K562 (cell line): ENCODE data around the gene DUSP16. TPM values are rescaled to one million over a fixed set of nuclear protein-coding genes. Genes with fewer than 3 reads are reported as not detected.

Source experiments
- ATF3 ChIP-seq, 2 experiments: fragments of 450-650 bp in 1 of 2; sonication (generic) in 1 of 2; formaldehyde crosslinking in 1 of 2; IDR thresholded peaks in 1 of 2; conservative IDR thresholded peaks in 1 of 2; 2 replicates each; pipeline versions ENCODE4 v1.6.1 to v1.8.1; 2016 to 2023; ENCODE audit warnings: mild to moderate bottlenecking in 2 of 2, moderate library complexity in 2 of 2, inconsistent platforms in 1 of 2, missing genetic modification reagents in 1 of 2
- COPS2 ChIP-seq: fragments of 450-650 bp; conservative IDR thresholded peaks from 2 replicates; pipeline ENCODE4 v1.6.1; 2016; ENCODE audit warnings: mild to moderate bottlenecking, moderate library complexity
- CTCF ChIP-seq, 3 experiments: IDR thresholded peaks in 2 of 3; conservative IDR thresholded peaks in 1 of 3; 2 replicates each; pipeline ENCODE4 v1.5.1; 2011 to 2012; ENCODE audit warnings: low read length in 3 of 3, mild to moderate bottlenecking in 3 of 3, control low read depth in 2 of 3, improper control_type of control experiment in 1 of 3, inconsistent platforms in 1 of 3, low read depth in 1 of 3, mixed read lengths in 1 of 3, moderate library complexity in 1 of 3; ENCODE audit not compliant: insufficient read depth in 2 of 3
- FOXO4 ChIP-seq: fragments of 450-650 bp; formaldehyde crosslinking; IDR thresholded peaks from 2 replicates; pipeline ENCODE4 v1.4.0; 2020; ENCODE audit warnings: mild to moderate bottlenecking, moderate library complexity
- GATAD2A ChIP-seq: fragments of 450-650 bp; IDR thresholded peaks from 2 replicates; pipeline ENCODE4 v1.6.1; 2017
- HCFC1 ChIP-seq: IDR thresholded peaks from 2 replicates; pipeline ENCODE4 v1.6.1; 2012; ENCODE audit warnings: low read depth, low read length, improper control_type of control experiment
- KHSRP ChIP-seq: fragments of 450-650 bp; IDR thresholded peaks from 2 replicates; pipeline ENCODE4 v1.6.1; 2017
- KLF10 ChIP-seq: fragments of 250-450 bp; sonication (Bioruptor Pico); IDR thresholded peaks from 2 replicates; pipeline ENCODE4 v1.6.1; 2021; ENCODE audit warnings: matching md5 sums
- MCM3 ChIP-seq: fragments of 450-650 bp; IDR thresholded peaks from 2 replicates; pipeline ENCODE4 v1.6.1; 2016
- MITF ChIP-seq: IDR thresholded peaks from 2 replicates; pipeline ENCODE4 v1.6.1; 2014; ENCODE audit warnings: antibody characterized with exemption
- NR0B1 ChIP-seq: fragments of 450-650 bp; IDR thresholded peaks from one replicate; pipeline ENCODE4 v1.6.1; 2018; ENCODE audit warnings: mild to moderate bottlenecking, moderate library complexity; ENCODE audit not compliant: partially characterized antibody
- NR2C1 ChIP-seq, 2 experiments: fragments of 450-650 bp; IDR thresholded peaks; 2 replicates each; pipeline ENCODE4 v1.6.1; 2017; ENCODE audit warnings: mild to moderate bottlenecking in 2 of 2, antibody characterized with exemption in 1 of 2, inconsistent platforms in 1 of 2, missing compliant biosample characterization in 1 of 2, missing genetic modification characterization in 1 of 2
- NRF1 ChIP-seq, 2 experiments: fragments of 450-650 bp; IDR thresholded peaks in 1 of 2; conservative IDR thresholded peaks in 1 of 2; 2 replicates each; pipeline ENCODE4 v1.6.1; 2014; ENCODE audit warnings: mild to moderate bottlenecking in 2 of 2
- RBFOX2 ChIP-seq: fragments of 200-400 bp; formaldehyde crosslinking; IDR thresholded peaks from 2 replicates; pipeline ENCODE4 v1.6.1; 2017; ENCODE audit warnings: low read depth, mild to moderate bottlenecking, low read length, moderate library complexity
- RBM15 ChIP-seq: fragments of 200-400 bp; formaldehyde crosslinking; IDR thresholded peaks from 2 replicates; pipeline ENCODE4 v1.6.1; 2018; ENCODE audit warnings: mild to moderate bottlenecking, low read length, moderate library complexity; ENCODE audit not compliant: insufficient read depth
- STAT5B ChIP-seq: fragments of 250-450 bp; sonication (Bioruptor Pico); IDR thresholded peaks from 2 replicates; pipeline ENCODE4 v1.8.0; 2021; ENCODE audit warnings: mild to moderate bottlenecking, inconsistent platforms
- ZBTB8A ChIP-seq: fragments of 450-650 bp; IDR thresholded peaks from 2 replicates; pipeline ENCODE4 v1.6.1; 2018; ENCODE audit warnings: mild to moderate bottlenecking, moderate library complexity; ENCODE audit not compliant: partially characterized antibody
- ZC3H4 ChIP-seq: sonication (generic); formaldehyde crosslinking; IDR thresholded peaks from 2 replicates; pipeline ENCODE4 v1.9.0; 2021; ENCODE audit warnings: missing genetic modification reagents, borderline replicate concordance
- ZNF444 ChIP-seq: fragments of 250-450 bp; sonication (Bioruptor Pico); IDR thresholded peaks from 2 replicates; pipeline ENCODE4 v1.4.0; 2020; ENCODE audit warnings: mild to moderate bottlenecking, moderate library complexity
- polyA plus RNA-seq, 8 experiments: library from polyadenylated mRNA; depleted of rRNA in 4 of 8; stranded (reverse) in 5 of 8; unstranded in 3 of 8; fragments of >200 nt; fragmentation: Nextera tagmentation in 2 of 8; fragmentation: Illumina TruSeq in 1 of 8; extraction: Ambion mirVana in 2 of 8; extraction: Trizol in 1 of 8; gene quantifications; 2 replicates each; pipeline versions ENCODE4 v1.2.1 to v1.2.3, GENCODE V29; 2011 to 2014; ENCODE audit warnings: inconsistent platforms in 1 of 8, missing spikeins in 1 of 8
- total RNA-seq, 7 experiments: library from RNA; depleted of rRNA in 6 of 7; stranded (reverse); fragments of >200 nt in 6 of 7; fragmentation: Illumina TruSeq in 2 of 7; extraction: Trizol in 2 of 7; gene quantifications; 2 replicates each; pipeline versions ENCODE4 v1.2.1 to v1.2.3, GENCODE V29; 2011 to 2021; ENCODE audit warnings: low replicate concordance in 1 of 7

Gene DUSP16
- total and polyA plus RNA-seq, 9 of the 15 experiments (the other 6 are each of a cell fraction or from before 2014, with no cell fraction given) = 0.70 to 12.3 (median 5.7) TPM

- TF ChIP-seq ATF3 (IDR thresholded peaks at IDR 0.05) (no peak), ATF3 (CRISPR knock-in tag; conservative IDR thresholded peaks at IDR 0.05) (no peak), FOXO4 (CRISPR knock-in tag) (no peak), NR2C1 (IDR thresholded peaks at IDR 0.05) (0 out of 2 replicates have a peak, but pooled peaks have one; percentile 32), NR2C1 (tag; IDR thresholded peaks at IDR 0.05) (peak; percentile 49), NRF1 (conservative IDR thresholded peaks at IDR 0.05 in 1 of 2, IDR thresholded peaks at IDR 0.05 in 1 of 2) (peak; percentile 61 to 71), COPS2 (no peak), ZC3H4 (CRISPR knock-in tag) (no peak), MITF (no peak), CTCF (IDR thresholded peaks at IDR 0.05 in 2 of 3, conservative IDR thresholded peaks at IDR 0.05 in 1 of 3; ENCODE audit: insufficient read depth in 2 of 3, low read depth in 1 of 3, low read length in 3 of 3) (no peak), RBM15 (no peak), KHSRP (no peak), RBFOX2 (peak; percentile 88), HCFC1 (peak; percentile 94), MCM3 (no peak), KLF10 (CRISPR knock-in tag) (no peak), ZBTB8A (no peak), NR0B1 (no peak), STAT5B (CRISPR knock-in tag) (no peak), GATAD2A (no peak), ZNF444 (CRISPR knock-in tag) (no peak)
These were observed 49.0 kb upstream of the DUSP16 start, which contains the start of gene CREBL2 (continued) for GRCh38 chr12:12611512-12612306.
